CD4-positive, alpha-beta T cell treated with Interleukin-15 for 4 hours (primary cell): ENCODE data around the gene TSPO2.
A peak's percentile ranks its signal among the peaks of the same experiment; 100 is the strongest.
"Not testable (repeated sequence)": the region's sequence is repeated elsewhere in the genome, so short reads cannot be mapped to it uniquely, and the experiment has no call there.

Experiments
- DNase-seq: peaks from one replicate; pipeline ENCODE4 v3.0.0-alpha.2; 2020; ENCODE audit warnings: low spot score

The TSPO2 gene, protein sequence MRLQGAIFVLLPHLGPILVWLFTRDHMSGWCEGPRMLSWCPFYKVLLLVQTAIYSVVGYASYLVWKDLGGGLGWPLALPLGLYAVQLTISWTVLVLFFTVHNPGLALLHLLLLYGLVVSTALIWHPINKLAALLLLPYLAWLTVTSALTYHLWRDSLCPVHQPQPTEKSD

GRCh38 chr6:41042226-41043055, at the start of gene TSPO2:
Gene TSPO2 (plus strand): TSS chr6:41042467. CDS start chr6:41042986, 519 bp downstream.
- no peak for DNase-seq

DNA sequence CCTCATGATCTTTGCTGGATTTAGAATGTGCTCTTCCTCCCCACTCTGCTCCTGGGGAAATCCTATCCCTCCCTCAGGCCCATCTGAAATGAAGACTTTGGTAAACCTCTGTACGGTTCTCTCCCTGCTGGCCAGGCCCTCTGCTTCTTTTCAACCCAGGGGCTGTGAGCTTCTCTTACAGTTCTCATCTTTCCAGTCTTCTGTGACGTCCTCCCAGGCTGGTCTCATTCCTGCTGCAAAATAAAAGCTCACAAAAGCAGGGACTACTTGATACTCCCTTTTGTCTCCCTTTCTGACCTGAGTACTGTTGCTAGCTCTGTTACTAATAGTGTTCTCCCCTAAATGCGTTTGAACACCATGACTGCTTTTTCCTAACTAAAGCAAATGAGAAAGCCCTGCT, 49.5 kb upstream of the TSPO2 start:
- no peak for DNase-seq

GRCh38 chr6:40996591-40997233, 45.6 kb upstream of the TSPO2 start:
- no peak for DNase-seq

- no peak for DNase-seq
Observed at GRCh38 chr6:40997234-40997957, 44.9 kb upstream of the TSPO2 start.

GRCh38 chr6:40998661-40999060, 43.6 kb upstream of the TSPO2 start:
- no peak for DNase-seq

GRCh38 chr6:40999569-40999968, 42.7 kb upstream of the TSPO2 start:
- DNase-seq, result peak; percentile 1

GRCh38 chr6:41000248-41000647, 42.0 kb upstream of the TSPO2 start:
- no peak for DNase-seq

DNA sequence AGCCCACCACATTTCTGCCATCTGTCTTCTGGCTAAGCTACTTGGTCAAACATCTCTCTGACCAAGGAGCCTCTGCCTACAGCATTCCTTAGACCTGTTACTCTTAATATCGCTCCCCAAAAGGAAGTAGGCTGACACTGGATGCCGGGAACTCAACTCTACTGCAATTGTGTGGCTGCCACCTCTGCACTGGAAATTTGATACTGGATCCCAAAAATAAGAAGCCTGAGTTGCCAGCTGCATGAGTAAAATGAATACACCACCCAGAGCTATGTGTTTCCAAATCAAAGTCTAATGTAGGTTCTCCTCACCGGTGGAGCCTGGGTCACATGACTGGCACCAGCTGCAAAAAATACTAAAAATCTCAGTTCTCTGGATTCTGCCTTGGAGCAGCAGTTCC, 40.1 kb upstream of the TSPO2 start:
- DNase-seq, result no peak

GRCh38 chr6:41006217-41006616, 36.0 kb upstream of the TSPO2 start:
- peak; percentile 67 for DNase-seq

DNA sequence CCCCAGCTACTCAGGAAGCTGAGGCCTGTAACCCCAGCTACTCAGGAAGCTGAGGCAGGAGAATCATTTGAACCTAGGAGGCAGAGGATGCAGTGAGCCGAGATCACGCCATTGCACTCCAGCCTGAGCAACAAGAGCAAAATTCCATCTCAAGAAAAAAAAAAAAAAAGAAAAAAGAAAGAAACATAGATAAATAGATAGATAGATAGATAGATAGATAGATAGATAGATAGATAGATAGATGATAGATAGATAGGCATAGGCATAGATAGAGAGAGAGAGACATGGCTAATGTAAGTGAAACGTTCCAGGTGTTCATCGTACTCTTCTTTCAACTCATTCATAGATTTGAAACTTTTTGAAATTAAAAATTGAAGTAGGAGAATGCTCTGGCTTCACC, 35.3 kb upstream of the TSPO2 start:
- not testable (repeated sequence) for DNase-seq

DNA sequence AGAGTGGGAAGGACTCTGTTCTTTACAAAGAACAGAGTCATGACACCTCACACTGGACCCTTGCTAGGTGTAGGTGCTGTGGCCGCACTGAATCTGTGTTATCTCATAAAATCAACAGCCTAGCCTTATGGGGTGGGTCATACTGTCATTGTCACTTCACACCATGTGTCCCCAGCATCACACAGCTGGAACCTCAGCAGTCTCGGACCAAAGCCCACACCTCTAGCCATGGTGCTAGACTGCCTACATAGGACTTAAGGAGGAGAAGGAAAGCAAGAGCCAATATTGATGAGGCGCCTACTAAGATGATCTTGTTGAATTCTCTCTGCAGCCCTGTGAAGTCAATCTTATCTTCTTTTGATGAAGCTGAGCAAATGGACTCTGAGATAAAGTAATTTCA, 34.3 kb upstream of the TSPO2 start:
- DNase-seq, result no peak

DNA sequence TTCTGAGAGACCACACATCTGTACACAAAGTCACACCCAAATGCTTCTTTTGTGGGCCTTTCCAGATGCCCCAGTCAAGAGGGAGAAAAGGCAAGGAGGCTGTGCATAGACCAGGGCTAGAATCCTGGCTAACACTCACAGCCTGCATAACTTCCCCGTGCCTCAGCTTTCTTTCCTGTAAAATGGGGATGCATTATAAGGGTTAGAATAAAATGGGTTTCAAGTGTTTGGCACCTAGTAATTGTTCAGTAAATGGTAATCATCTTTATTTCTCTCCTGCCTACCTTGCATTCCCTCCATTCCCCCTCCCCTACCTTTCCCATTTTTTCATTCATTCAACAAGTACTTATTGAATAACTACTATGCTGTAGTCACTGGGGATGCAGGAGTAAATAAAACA, 32.6 kb upstream of the TSPO2 start:
- no peak for DNase-seq

DNA sequence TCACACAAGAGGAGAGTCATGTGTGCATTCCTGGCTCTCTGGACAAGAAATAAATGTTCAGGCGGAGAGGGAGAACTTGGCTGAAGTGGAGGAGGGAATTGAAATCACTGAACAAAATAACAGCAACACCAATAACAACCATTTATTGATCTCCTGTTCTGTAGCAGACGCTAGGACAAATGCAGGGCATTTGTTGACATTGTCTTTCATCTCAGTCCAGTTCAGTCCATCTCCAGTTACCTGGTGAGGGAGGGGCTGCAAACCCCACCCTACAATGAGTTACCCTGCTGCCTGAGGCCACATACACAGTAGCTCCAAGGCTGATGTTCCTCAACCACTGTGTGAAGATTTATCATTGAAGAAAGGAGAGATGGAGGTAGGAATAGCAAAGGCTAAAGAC, 30.6 kb upstream of the TSPO2 start:
- DNase-seq, result no peak

DNA sequence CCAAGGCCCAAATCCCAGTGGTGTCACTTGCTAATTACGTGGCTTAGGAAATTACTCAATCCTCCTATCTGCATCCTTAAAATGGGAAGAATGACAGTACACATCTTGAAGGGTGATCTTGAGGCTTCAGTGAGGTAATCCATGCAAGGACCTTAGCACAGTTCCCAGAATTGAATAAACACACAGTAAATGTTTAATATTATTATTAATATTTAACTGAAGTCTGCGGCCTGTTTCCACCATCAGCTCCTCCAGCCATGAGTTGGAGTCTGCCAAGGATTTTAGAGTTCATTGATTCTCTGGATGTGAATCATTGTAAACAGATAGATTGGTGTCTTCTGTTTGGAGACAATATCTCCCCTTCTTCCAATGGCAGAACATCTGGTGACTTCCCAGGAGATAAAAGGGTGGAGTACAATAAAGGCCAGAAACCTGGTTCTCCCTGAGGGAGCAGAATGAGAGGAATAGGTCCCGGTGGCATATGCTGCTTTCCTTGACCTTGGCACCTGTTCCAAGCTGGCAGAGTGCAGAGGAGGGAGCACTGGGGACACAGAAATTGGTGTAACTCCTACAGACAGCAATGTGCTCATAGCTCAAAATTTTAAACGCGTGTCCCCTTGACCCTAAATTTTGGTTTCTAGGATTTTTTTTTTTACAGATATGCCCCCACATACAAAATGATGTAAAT, 28.7 kb upstream of the TSPO2 start:
- DNase-seq, result no peak

DNA sequence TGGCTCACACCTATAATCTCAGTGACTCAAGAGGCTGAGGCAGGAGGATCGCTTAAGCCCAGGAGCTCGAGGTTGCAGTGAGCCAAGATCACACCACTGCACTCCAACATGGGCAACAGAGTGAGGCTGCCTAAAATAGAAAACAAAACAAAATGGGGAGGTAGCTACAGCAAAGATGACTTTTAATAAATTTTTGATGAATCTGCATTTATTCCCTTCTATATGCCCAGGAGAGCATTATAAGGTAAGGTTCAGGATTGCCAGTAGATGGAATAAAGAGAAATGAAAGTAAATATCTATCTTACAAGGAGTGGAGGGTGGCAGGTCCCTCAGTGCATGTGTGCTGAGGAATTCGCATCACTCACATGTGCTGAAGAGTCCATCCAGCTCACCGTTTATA, 27.5 kb upstream of the TSPO2 start:
- no peak for DNase-seq

- DNase-seq, result not testable (repeated sequence)
Observed at GRCh38 chr6:41015860-41016259, 26.4 kb upstream of the TSPO2 start.

DNA sequence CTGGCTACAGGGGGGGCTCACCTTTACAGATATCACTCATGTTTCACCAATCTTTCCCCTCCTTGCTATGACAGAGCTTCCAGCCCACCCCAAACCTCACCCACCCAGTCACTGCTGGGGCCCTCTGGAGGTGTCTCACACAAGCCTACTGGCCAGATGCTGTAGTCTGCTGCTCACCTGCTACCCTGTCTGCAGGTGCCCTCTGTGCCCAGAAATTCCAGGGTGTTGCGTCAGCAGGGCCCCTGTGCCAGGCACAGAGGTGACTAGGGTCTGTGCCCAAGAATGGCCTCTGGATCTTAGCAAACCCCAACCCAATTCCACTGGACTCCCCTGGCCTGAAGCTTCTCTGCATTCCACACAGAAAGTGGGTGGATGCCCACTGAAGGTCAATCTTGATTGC, 24.6 kb upstream of the TSPO2 start:
- no peak for DNase-seq

DNA sequence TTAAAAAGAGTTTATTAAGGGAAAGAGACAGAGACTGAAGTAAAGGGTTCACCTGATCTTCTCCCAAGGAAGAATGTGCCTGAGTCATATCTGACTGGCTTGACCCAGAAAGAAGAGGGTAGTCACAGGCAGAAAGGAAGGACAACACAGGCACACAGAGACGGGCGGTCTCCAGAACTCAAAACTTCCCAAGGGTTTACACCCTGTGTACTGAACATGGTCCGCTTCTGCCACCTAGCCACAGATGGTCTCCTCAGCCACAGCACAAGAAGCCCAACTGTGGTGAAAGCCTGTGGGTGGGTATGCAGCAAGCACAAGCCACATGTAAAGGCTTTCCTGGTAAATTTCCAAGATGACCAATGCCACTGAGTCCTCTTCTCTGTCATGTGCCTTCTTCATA, 20.4 kb upstream of the TSPO2 start:
- DNase-seq, result no peak

GRCh38 chr6:41022294-41022693, 20.0 kb upstream of the TSPO2 start:
- DNase-seq, result no peak

- DNase-seq, result no peak
Observed at GRCh38 chr6:41023114-41023513, 19.2 kb upstream of the TSPO2 start.

- no peak for DNase-seq
Observed at GRCh38 chr6:41025966-41026530, 16.2 kb upstream of the TSPO2 start.

GRCh38 chr6:41027241-41027640, 15.0 kb upstream of the TSPO2 start:
- DNase-seq, result no peak
